ENCODE measurements around the gene DAP3. TPM values are rescaled to one million over a fixed set of nuclear protein-coding genes. Genes with fewer than 3 reads are reported as not detected.

Gene DAP3
- total and polyA plus RNA-seq, 9 of the 15 experiments (the other 6 are each of a cell fraction or from before 2014, with no cell fraction given), result 155 to 484 (median 298) TPM

DNA sequence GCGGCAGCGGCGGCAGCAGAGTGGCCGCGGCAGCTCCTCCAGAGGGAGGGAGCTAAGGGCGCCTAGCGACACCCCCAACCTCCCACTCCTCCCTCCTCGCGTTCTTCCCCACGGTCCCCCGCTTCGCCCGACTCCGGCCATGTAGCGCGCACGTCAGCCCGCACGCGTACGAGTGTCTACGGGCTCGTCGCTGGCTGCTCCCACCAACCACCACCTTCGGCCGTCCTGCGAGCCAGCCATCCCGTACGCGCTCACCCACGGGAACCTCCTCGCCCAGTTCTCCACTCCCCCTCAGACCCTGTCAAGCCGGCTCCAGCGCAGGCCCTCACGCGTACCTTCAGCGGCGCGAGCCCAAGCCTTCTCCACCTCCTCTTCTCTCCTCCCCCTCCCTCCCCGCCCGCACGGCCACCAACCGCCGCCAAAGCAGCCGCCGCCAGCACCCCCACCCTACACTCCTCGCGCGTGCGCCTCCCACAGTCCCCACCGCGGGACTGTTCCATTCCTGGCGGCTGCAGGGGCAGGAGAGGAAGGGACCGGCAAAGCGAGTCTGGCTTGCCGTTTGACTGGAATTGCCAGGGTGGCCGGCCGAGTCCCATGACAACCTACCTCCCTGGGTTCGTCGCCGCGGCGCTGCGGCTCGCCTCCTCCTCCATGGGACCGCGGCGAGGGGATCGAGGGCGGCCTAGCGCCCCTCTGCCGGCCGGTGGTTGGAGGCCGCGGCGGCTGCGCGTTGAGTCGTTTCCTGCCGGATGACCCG, 389 bp upstream of the DAP3 start, which contains the start of gene YY1AP1:
Gene YY1AP1, minus strand, starts transcription at position 451 of the 757 bp plus-strand sequence. CDS start 8,338 bp downstream, outside the sequence.
- peak within 1 kb of the TSS; percentile 96 for H3K4me2 ChIP-seq (ENCODE audit: insufficient read depth, low read length)
- ChIA-PET POLR2A (interaction anchor here (0.6 to 1.0 kb wide), 3 partner anchors 10 to 825 kb away, joined by 3 to 4 read pairs (median 4); no protein-coding TSS in a partner anchor), CTCF (ENCODE audit: low intra/inter-chr PET ratio) (interaction anchor here (0.6 kb wide), 1 partner anchor 15 kb away, joined by 5 read pairs; no protein-coding TSS in a partner anchor)
- peak within 1 kb of the TSS; percentile 100 for H3K27ac ChIP-seq (ENCODE audit: extremely low read depth, low read depth, low read length)
- peaks cover 16 to 19% of the 10 kb centered on the region in 2 experiments; a peak in 4 of 5 replicates for H3K4me1 ChIP-seq (replicated peaks in 1 of 2; ENCODE audit: control insufficient read depth in 2 of 2, insufficient read depth in 2 of 2, low read length in 2 of 2)
- BruUV-seq (replicated peaks), result TSS peak; percentile 57
- H3K9me3 ChIP-seq (replicated peaks; ENCODE audit: control insufficient read depth, insufficient read depth, low read depth, low read length), result peaks cover 18% of the 10 kb centered on the region
- peak within 1 kb of the TSS; percentile 94 for H3K4me3 ChIP-seq
- H4K20me1 ChIP-seq (replicated peaks; ENCODE audit: control insufficient read depth, insufficient read depth, low read length), result no peaks in the 10 kb centered on the region; the same call in 1 of the 2 replicates
- H3K9me1 ChIP-seq (ENCODE audit: control insufficient read depth, insufficient read depth, low read length), result no peaks in the 10 kb centered on the region
- 1% methylated on average over 39 of the region's 81 CpGs for WGBS (ENCODE audit: insufficient coverage, low coverage, missing lambda C conversion rate)
- intact Hi-C loops (cut with micrococcal nuclease) (no loop called here), in situ Hi-C loops (cut with MboI) (no loop called here)
- peak; percentile 93 to 98 (median 94) for DNase-seq (ENCODE audit: extremely low read depth in 1 of 4, low spot score in 3 of 4)
- ATAC-seq, result peak; percentile 86
- H3K79me2 ChIP-seq (ENCODE audit: control insufficient read depth, insufficient read depth, low read length), result peaks cover 96% of the 10 kb centered on the region
- peak within 1 kb of the TSS; percentile 100 for H2AFZ ChIP-seq (ENCODE audit: low read depth, low read length)
- peaks cover 46% of the 10 kb centered on the region for H3K36me3 ChIP-seq (ENCODE audit: control insufficient read depth, insufficient read depth, low read length)
- peak within 1 kb of the TSS; percentile 98 to 100 for H3K9ac ChIP-seq (ENCODE audit: insufficient read depth in 1 of 2, low read depth in 2 of 2, low read length in 2 of 2)
- no peaks in the 10 kb centered on the region for H3K27me3 ChIP-seq (ENCODE audit: control insufficient read depth in 2 of 2, insufficient read depth in 2 of 2, low read length in 2 of 2)
- FAIRE-seq, result peak; percentile 29
- TF ChIP-seq PHTF2 (CRISPR knock-in tag; IDR thresholded peaks at IDR 0.05) (no peak), RBM22 (IDR thresholded peaks at IDR 0.05; ENCODE audit: low read depth, low read length, poor library complexity, severe bottlenecking) (peak; percentile 35), NONO (IDR thresholded peaks at IDR 0.05; ENCODE audit: low read depth in 2 of 2, low read length in 1 of 2) (peak in 1 of 2 experiments; percentile 100; a peak in 2 of 4 replicates), ARID2 (IDR thresholded peaks at IDR 0.05) (no peak), RAD51 (IDR thresholded peaks at IDR 0.05; ENCODE audit: borderline replicate concordance, low read depth) (no peak), MLLT1 (IDR thresholded peaks at IDR 0.05) (peak; percentile 69 to 70; a peak in 2 of 4 replicates), ZBTB8A (IDR thresholded peaks at IDR 0.05; ENCODE audit: partially characterized antibody) (no peak), HNRNPL (IDR thresholded peaks at IDR 0.05; ENCODE audit: low read depth, low read length) (no peak), CREB5 (CRISPR knock-in tag; IDR thresholded peaks at IDR 0.05) (no peak), EHMT2 (IDR thresholded peaks at IDR 0.05) (no peak), RFX1 (IDR thresholded peaks at IDR 0.05) (no peak), GABPB2 (CRISPR knock-in tag; conservative IDR thresholded peaks at IDR 0.05) (no peak), SRF (CRISPR knock-in tag; IDR thresholded peaks at IDR 0.05) (peak in 1 of 2 experiments; percentile 61; a peak in 2 of 4 replicates), ZNF695 (CRISPR knock-in tag; IDR thresholded peaks at IDR 0.05) (no peak), CREM (IDR thresholded peaks at IDR 0.05; ENCODE audit: low read depth) (peak; percentile 17; the same call in 1 of the 2 replicates), RUNX1 (IDR thresholded peaks at IDR 0.05; ENCODE audit: low read depth) (0 out of 2 replicates have a peak, but pooled peaks have one; percentile 43), CEBPB (tag; IDR thresholded peaks at IDR 0.05) (no peak)
